GM18526 (cell line): ENCODE measurements around the gene TM9SF3.

Experiments
- POLR2A ChIP-seq: IDR thresholded peaks from 3 replicates; pipeline ENCODE4 v1.6.1; 2011; ENCODE audit not compliant: insufficient read length; ENCODE audit errors: extremely low read depth

Gene TM9SF3

DNA sequence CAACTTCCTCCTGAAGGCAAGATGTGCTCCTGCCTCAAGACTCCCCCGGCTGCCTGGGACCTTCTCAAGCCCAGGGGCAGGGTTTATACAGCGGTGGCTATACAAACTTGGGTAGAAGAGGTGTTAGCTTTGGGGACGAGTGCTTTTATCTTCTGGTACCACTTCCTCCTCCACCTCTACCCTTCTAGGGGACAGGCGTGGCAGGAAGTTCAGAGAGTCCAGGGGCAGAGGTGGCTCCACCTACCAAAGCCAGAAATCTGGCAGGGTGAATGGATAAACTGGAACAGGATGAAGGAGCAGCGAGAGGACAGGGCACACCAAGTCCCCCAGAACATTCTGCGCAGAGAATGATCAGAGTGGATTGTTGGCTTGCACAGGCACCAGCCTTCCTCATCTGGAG is 24.0 kb upstream of the TM9SF3 start:
- TF ChIP-seq POLR2A = no peak

DNA sequence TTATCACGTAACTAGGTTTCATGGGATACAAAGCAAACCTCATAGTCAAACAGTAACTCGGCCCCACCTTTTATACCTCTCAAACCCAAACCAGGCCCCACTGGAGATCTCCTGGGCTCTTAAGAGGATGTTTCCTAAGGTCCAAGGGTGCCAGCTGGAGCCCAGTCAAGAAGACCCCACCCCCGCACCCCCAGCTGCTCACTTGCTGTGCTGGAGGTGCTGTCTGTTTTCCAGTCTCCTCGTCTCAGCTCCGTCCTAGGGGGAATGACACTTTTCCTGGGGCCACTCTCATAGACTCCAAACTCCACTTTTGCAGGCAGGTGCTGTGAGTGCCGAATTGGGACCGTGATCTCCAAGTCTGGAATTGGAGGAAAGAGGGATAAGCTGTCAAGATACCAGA is 22.7 kb upstream of the TM9SF3 start:
- TF ChIP-seq POLR2A = no peak

DNA sequence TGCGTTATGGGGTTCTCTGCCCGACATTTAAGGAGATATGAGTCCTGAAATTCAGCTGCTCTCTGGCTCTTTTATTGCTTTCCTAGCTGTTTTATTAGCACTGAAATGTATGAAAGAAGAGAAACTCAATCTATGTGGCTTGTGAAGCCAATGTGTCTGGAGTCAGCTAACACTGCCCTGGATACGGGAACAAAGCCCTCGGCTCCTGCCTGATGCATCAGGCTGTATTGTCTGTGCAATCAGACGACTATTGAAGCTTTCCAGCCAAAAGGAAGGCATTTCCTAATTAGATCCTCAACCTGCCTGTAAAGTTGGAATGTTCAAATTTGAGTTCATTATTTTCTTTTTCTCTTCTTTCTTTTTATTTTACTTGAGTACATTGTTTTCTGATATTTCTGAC is 22.0 kb upstream of the TM9SF3 start:
- TF ChIP-seq POLR2A = no peak

DNA sequence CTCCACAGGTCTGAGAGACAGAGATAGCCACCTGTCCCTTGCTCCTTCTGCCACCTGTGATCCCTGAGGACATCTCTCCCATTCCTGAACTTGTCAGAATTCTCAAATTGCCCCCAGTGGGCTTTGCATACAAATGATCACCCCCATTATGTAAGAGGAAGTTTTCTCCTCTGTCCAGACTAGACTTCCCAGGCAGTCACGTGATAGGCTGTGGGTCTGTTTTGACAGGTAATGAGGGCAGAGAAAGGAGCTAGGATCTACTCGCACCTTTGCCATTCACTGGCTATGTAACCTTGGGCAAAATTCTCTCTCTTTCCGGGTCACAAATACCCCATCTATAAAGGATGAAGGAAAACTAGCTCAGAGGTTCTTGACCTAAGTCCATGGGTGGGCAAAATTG is 21.4 kb upstream of the TM9SF3 start:
- TF ChIP-seq POLR2A = no peak

DNA sequence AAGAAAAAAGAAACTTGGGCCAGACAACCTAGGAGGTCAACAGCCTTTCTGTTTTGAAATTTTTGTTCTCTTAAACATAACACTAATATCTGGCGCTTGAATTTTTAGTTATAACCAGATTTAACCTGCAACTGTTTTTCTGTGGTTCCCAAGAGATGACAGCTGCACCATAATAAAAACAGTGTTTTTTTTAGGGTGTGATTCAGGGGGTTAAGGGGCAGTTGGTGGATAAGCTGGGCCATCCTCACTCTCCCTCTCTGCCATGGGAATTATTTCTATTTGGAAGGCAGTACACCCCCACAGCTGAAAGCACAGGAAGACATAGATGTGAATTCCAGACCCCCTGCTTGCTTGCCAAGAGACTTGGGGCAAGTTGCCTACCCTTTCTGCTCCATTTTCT is 20.1 kb upstream of the TM9SF3 start:
- no peak for TF ChIP-seq POLR2A

DNA sequence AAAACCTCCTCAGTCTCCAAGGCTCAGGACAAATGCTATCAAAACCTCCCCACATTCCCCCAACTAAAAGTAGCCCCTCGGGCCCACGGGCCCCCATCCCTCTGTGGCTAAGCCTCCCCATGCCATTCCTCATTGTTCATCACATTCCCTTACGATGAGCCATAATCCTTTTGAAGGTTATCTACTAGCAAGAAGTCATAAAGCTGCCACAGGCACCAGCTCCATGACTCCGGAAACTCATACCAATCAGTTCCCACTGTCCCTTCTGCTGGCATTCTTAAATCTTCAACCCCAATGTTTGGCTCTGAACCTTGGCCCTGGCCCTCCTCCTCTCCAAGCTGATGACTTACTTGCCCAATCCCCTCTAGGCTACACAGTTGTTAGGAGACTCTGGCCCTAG is 19.4 kb upstream of the TM9SF3 start:
- no peak for TF ChIP-seq POLR2A

DNA sequence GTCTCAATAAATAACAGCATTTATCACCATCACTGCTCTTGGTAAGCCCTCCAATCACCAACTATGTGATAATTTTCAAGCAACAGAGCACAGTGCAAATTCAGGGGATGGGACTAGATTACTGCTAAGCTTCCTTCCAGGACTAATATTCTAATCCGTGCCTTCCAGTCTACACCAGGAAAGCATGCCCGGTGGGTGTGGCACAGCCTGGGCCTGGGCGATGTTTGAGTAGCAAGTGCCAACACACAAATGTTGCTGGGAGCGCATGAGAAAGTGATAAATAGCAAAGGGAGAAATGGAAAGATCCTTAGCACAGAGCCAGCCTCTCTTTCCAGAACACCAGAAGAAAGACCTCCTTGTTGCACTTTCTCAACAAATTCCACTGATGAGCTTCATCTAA is 13.5 kb upstream of the TM9SF3 start:
- no peak for TF ChIP-seq POLR2A

DNA sequence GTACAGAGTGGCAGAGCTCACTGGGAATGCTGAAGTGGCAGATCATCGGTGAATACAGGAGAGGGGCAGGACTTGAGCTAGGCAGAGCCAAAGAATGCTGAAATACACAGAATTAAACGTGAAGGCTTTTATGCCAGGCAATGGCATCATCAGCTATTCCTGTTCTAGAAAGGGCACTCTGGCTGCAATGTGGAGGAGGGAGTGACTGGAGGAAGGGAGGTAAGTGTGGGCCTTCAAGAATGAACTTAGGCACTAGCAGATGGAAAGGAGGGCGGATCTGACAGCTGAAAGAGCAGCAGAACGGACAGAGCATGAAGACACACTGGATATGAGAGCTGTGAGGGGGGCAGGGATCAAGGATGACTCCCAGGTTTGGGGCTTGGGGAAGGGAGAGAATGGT is 12.0 kb upstream of the TM9SF3 start:
- no peak for TF ChIP-seq POLR2A

DNA sequence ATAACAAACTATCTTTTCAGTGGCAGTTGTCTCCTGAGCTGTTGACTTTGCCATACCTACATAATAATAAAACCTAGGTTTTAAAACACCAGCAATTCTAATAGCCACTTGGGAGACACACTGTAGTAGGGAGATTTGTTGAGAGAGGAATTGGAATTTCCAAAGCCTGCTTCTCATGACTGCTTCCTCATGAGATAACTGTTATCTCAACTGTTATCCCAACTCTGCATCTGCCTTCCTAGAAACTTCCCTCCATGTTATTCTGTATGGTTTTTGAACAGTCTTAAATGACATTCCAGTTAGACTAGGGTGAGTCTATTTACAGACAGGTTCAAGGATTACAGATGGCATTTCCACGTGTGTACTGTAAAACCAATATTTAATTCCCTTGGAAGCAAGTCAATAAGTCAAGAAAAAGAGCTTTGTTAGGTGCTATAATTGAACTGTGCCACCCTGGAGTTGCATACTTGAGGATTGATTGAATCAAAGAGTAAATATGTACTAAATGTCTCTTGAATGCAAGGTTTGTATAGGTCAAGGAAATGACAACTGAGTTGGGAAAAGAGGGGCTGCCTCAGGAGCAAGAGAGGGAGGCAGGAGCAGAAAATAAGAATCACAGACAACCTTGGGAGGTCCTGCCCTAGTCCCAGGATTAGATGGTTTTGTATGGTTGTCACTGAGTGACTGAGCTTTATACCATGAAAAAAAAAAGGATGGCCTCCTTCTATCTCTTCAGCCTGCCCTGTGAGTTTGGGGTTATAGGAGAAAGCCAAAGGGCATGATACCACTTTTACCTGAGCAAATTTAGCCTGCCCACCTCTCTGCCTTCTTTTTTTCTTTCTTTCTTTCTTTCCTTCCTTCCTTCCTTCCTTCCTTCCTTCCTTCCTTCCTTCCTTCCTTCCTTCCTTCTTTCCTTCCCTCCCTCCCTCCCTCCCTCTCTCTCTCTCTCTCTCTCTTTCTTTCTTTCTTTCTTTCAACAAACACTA is 9.9 kb upstream of the TM9SF3 start:
- TF ChIP-seq POLR2A = no peak

DNA sequence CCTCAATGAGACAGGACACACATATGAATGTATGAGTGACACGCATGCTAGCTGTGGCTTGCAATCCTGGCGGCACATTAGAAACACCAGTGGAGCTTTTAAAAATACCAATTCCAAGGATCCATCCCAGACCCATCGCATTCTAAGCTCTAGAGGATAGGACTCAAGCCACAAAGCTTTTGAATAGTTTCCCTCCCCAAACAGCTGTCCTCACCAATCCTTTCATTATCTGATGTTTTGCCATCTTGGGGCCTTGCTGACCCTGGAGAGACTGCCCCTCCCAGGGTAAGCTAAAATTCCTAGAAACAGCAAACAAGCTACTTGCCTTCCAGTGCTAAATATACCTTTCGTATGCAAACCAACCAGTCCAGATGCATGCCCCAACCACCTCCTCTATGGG is 8.9 kb upstream of the TM9SF3 start:
- TF ChIP-seq POLR2A = no peak

DNA sequence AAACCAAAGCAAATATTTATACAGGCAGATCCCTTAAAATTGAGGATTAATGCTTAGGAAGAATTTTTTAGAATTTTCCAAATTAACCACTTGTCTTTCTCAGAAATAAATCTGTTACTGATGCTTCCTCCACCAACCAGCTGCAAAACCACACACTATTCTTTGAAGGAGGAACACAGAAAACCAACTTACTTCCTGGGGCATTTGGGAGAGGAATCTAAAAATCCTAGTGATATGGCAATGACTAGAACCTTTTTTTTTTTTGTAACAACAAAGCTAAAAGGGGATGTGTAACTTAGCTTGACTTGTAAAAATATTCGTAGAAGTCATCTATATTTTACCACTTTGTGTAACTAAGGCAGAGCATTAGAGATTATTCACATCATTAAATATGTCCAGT is 5.1 kb upstream of the TM9SF3 start:
- no peak for TF ChIP-seq POLR2A

DNA sequence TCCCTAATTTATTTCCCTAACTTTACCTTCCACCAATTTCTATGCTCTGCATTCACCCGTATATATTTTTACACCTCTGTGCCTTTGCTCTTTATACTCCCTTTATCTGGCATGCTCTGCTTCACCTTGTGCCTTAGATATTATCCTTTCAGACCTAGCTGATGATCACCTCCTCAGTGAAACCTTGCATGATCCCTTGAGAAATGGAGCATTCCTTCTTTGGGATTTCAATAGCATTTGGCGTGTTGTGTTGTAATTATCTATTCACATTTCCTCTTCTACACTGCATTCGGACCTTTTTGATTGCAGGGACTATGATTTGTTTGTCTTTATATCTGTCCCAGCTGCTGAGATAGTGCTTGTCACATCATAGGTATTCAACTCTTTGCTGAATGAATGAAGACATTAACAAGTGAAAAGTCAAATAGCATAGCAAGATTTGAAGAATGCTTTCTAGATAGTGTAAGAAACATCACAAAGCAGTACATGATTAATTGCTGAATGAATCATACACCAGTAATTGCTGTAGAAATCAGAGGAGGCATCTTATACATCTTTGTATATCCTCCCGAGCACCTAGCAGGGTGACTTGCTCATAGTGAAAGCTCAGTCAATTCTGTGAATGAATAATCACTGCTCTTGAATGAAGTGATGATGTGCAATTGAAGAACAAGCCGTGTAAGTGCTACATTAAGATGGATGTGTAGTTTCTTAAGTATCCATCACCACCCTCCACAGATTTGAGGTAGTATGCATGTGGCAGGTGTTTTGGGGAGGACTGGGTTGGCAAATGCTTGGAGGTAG is 2.0 kb upstream of the TM9SF3 start:
- TF ChIP-seq POLR2A = no peak

DNA sequence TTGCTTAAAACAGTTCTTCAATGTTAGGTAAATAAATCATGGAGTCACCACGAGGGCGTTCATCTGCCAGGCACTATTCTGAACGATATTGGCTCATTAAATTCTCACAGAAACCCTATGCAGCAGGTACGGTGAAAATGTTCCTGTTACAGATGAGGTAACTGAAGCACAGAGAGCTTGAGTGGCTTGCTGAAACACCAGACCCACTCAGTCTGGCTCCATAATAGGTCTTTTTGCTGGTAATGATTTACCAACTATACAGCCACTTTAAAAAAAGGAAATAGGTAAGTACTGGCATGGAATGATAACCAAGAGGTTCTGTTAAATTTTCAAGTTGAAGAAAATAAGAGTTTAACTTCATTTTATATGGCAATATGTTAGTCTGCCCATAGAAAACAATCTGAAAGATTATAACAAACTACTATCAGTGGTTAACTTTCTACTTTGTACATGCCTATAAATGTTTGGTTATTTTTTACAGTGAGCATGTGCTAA is 1.3 kb upstream of the TM9SF3 start:
- no peak for TF ChIP-seq POLR2A

DNA sequence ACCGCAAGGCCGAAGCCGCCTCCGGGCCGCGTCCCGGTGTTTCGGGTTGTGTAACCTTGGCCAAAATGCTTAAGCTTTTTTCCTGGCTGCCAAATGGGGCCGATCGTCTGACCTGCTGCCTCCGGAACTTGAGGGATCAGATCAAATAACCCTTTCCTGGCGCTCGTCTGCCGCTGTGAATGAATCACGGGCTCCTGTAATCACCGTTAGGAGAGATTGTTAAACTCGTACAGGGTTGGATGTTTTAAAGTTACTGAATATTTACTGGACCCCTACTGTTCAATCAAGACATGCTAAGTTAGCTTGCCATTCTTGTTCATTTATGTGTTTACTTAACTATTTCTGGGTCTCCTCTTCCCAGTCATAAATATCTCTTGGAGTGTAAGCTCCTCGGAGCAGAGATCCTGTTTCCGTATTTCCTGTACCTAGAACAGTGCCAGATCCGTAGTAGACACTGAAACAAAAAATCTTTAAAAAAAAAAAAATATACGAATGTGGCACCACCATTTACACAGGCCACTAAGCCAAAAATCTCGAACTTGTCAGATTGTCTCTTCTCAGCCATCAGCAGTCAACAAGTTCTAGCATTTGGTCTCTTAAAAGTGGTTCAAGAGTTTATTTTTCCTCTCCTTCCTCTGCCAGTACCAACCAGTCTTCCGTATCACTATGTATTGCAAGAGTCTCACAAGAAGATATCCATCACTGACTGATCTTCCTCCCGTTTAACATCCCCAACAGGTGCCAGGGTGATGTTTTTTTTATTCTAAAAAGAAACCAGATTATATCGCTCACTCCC is 650 bp upstream of the TM9SF3 start:
- no peak for TF ChIP-seq POLR2A

DNA sequence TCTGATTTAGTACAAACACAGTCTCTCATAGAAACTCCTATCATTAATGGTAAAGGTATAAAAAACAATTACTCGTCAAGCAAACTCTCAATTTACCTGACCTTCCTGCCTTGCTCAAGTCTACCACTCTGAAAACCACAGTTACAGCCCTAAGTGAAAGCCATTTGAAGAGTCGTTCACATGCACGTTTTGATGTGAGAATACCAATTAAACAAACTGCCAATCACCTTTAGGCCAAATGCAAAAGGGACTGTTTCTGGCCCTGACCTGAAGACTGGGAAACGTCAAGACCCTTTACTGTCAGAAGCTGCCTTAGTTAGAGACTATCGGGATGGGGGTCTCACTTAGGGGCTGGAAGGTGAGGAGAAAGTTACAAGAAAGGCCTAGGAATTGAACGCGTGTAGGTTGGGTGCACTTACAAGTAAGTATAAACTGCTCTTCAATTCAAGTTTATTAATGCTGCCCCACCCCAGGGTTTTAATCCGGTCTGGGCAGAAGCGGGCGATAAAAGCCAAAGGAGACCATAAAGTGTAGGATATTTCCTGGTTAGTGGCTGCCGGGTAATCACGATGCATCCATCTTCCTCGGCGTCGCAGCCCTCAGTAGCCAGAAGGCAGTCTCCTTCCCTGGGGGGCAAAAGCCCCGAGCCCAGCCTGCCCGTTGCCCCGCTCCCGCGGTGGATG is 935 bp downstream of the TM9SF3 start:
- TF ChIP-seq POLR2A = no peak
